K562 (cell line): ENCODE data around the gene SET. TPM values are rescaled to one million over a fixed set of nuclear protein-coding genes. Genes with fewer than 3 reads are reported as not detected.
A peak's percentile ranks its signal among the peaks of the same experiment; 100 is the strongest.

Experiments used
- MTA1 ChIP-seq: fragments of 450-650 bp; IDR thresholded peaks from 2 replicates; pipeline ENCODE4 v1.6.1; 2017; ENCODE audit warnings: borderline replicate concordance
- RFX5 ChIP-seq: IDR thresholded peaks from 2 replicates; pipeline ENCODE4 v1.6.1; 2011; ENCODE audit warnings: low read depth, mild to moderate bottlenecking, improper control_type of control experiment, low read length
- SIN3A ChIP-seq, 2 experiments: fragments of 150-350 bp in 1 of 2; IDR thresholded peaks; 2 replicates each; pipeline ENCODE4 v1.6.1; 2011 to 2016; ENCODE audit warnings: borderline replicate concordance in 2 of 2, low read depth in 2 of 2, low read length in 2 of 2, mild to moderate bottlenecking in 2 of 2, moderate library complexity in 2 of 2; ENCODE audit not compliant: control insufficient read depth in 1 of 2
- ZNF197 ChIP-seq: fragments of 200-800 bp; sonication (Bioruptor generic); IDR thresholded peaks from 2 replicates; pipeline ENCODE4 v1.6.1; 2016; ENCODE audit warnings: low read depth, missing genetic modification characterization, missing compliant biosample characterization
- polyA plus RNA-seq, 8 experiments: library from polyadenylated mRNA; depleted of rRNA in 4 of 8; stranded (reverse) in 5 of 8; unstranded in 3 of 8; fragments of >200 nt; fragmentation: Nextera tagmentation in 2 of 8; fragmentation: Illumina TruSeq in 1 of 8; extraction: Ambion mirVana in 2 of 8; extraction: Trizol in 1 of 8; gene quantifications; 2 replicates each; pipeline versions ENCODE4 v1.2.1 to v1.2.3, GENCODE V29; 2011 to 2014; ENCODE audit warnings: inconsistent platforms in 1 of 8, missing spikeins in 1 of 8
- total RNA-seq, 7 experiments: library from RNA; depleted of rRNA in 6 of 7; stranded (reverse); fragments of >200 nt in 6 of 7; fragmentation: Illumina TruSeq in 2 of 7; extraction: Trizol in 2 of 7; gene quantifications; 2 replicates each; pipeline versions ENCODE4 v1.2.1 to v1.2.3, GENCODE V29; 2011 to 2021; ENCODE audit warnings: low replicate concordance in 1 of 7
- TF ChIP-seq, protein P1 (sequence below), 2 experiments: fragments of 450-650 bp; IDR thresholded peaks; 2 replicates each; pipeline ENCODE4 v1.6.1; 2016; ENCODE audit warnings: mild to moderate bottlenecking in 2 of 2, borderline replicate concordance in 1 of 2, low read depth in 1 of 2, moderate library complexity in 1 of 2
- TF ChIP-seq, protein P2 (sequence below): fragments of 250-450 bp; sonication (Bioruptor Pico); IDR thresholded peaks from 2 replicates; pipeline ENCODE4 v1.5.0; 2021; ENCODE audit warnings: mild to moderate bottlenecking, moderate library complexity
- TF ChIP-seq, protein P3 (sequence below): fragments of 200-400 bp; formaldehyde crosslinking; IDR thresholded peaks from 2 replicates; pipeline ENCODE4 v1.6.1; 2017; ENCODE audit warnings: mild to moderate bottlenecking, low read depth, low read length, moderate library complexity
- TF ChIP-seq, protein P4 (sequence below): fragments of 250-450 bp; sonication (Bioruptor Pico); IDR thresholded peaks from 2 replicates; pipeline ENCODE4 v1.4.0; 2020; ENCODE audit warnings: mild to moderate bottlenecking, moderate library complexity, borderline replicate concordance

SET gene
- total and polyA plus RNA-seq, 9 of the 15 experiments (the other 6 are each of a cell fraction or from before 2014, with no cell fraction given): 404 to 1,447 (median 907) TPM

DNA sequence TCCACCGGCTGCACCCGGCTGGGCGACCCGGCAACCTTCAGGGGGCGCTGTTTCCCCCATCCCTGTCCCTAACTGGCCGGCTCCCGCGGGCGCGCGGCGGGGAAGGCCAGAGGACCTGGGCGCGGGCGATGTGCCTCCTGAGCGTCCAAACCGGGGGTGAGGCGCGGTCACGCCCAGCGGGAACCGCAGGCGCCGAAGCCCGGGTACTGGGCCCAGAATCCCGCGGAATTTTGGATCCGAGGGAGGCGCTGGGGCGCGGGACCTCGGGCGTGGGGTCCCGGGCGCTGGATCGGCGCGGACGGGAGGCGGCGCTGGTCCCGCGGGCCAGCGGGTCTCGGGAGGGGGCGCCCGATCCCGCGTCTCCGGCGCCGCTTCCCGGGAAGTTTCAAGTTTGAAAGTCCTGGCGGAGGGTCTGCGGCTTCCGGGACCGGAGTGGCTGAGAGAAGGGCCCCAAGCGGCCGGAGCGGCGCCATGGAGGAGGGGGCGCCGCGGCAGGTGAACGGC, 13.5 kb downstream of the SET start, which contains the start of gene PKN3 (continued):
- TF ChIP-seq, protein P1, sequence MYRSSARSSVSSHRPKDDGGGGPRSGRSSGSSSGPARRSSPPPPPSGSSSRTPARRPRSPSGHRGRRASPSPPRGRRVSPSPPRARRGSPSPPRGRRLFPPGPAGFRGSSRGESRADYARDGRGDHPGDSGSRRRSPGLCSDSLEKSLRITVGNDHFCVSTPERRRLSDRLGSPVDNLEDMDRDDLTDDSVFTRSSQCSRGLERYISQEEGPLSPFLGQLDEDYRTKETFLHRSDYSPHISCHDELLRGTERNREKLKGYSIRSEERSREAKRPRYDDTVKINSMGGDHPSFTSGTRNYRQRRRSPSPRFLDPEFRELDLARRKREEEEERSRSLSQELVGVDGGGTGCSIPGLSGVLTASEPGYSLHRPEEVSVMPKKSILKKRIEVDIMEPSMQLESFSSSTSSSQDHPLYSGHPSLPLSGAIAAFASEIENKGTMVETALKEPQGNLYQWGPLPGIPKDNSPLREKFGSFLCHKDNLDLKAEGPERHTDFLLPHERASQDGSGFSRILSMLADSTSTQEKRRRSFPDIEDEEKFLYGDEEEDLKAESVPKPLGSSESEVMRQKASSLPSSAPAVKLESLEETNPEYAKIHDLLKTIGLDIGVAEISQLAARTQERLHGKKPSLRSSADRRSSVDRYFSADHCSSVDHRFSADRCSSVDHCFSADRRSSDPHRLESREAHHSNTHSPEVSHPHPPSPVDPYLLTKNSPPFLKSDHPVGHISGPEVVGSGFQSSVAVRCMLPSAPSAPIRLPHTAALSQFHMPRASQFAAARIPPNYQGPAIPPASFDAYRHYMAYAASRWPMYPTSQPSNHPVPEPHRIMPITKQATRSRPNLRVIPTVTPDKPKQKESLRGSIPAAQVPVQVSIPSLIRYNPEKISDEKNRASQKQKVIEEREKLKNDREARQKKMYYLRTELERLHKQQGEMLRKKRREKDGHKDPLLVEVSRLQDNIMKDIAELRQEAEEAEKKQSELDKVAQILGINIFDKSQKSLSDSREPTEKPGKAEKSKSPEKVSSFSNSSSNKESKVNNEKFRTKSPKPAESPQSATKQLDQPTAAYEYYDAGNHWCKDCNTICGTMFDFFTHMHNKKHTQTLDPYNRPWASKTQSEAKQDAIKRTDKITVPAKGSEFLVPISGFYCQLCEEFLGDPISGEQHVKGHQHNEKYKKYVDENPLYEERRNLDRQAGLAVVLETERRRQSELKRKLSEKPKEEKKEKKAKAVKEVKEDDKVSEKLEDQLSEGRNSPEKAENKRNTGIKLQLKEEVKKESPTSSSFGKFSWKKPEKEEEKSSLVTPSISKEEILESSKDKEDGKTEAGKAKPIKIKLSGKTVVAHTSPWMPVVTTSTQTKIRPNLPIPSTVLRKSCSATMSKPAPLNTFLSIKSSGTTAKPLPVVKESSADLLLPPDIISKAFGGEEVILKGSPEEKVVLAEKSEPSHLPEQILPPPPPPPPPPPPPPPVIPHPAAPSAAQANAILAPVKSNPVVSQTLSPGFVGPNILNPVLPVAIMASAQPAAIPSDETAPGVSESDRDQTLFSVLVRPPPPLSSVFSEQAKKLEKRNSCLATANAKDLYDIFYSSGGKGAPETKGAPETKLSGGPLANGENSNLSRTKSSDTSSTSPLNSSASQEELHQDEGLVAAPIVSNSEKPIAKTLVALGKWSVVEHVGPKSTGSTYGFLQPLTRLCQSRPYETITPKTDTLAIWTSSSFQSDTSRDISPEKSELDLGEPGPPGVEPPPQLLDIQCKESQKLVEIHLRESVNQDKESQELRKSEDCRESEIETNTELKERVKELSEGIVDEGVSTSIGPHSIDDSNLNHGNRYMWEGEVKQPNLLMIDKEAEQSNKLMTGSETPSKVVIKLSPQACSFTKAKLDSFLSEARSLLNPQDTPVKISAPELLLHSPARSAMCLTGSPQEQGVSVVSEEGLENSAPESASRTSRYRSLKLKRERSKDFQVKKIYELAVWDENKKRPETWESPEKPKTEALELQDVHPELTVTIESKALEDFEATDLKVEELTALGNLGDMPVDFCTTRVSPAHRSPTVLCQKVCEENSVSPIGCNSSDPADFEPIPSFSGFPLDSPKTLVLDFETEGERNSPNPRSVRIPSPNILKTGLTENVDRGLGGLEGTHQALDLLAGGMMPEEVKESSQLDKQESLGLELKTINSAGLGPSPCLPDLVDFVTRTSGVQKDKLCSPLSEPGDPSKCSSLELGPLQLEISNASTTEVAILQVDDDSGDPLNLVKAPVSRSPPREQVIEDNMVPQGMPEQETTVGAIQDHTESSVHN (IDR thresholded peaks at IDR 0.05; ENCODE audit: borderline replicate concordance in 1 of 2, low read depth in 1 of 2): no peak
- TF ChIP-seq, protein P2, sequence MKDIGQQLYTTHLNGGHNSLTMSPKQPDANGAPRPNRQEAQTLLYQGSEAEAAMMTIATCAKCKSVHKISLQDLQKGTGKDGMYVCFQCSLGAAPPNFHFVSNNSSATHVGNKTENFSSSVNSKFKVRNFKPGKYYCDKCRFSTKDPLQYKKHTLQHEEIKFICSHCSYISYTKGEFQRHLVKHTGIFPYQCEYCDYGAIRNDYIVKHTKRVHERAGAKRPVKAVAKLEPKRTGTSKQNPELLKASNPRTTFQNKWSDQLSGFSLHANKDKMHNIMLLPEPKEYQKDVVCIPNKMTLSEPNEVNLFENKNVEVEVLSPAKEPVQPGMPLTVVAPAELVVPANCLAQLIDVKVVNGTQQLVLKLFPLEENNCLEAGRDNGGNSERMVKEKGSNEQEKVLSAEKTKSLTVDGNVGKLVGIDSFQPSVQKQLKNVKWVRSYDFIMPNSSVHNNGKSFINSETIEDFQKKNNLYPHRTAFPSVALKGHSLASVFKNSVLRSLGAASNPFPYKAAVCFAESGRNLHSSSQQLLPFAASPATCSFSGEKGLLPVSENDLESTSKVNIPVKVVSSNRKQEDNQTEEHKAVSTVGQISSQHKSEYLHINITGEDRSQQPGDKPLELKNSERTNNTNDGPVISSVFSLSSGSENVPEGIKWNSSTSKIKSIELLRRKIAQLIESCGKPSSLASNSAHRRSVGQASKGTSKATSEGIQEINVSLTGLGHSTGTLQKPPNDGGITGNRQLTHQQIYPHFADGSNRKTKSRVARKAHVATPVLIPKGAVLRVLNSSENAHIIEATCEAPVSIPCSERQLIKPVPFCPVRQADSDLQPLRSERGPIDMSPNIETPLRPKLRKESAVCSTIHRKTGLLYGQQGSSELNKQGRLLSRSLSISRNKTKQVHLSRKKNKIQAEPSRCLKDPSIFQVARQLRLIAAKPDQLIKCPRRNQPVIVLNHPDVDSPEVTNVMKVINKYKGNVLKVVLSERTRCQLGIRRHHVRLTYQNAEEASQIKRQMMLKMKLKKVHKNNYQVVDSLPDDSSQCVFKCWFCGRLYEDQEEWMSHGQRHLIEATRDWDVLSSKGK (CRISPR knock-in tag): no peak
- no peak for TF ChIP-seq ZNF197 (CRISPR knock-in tag)
- TF ChIP-seq, protein P3, sequence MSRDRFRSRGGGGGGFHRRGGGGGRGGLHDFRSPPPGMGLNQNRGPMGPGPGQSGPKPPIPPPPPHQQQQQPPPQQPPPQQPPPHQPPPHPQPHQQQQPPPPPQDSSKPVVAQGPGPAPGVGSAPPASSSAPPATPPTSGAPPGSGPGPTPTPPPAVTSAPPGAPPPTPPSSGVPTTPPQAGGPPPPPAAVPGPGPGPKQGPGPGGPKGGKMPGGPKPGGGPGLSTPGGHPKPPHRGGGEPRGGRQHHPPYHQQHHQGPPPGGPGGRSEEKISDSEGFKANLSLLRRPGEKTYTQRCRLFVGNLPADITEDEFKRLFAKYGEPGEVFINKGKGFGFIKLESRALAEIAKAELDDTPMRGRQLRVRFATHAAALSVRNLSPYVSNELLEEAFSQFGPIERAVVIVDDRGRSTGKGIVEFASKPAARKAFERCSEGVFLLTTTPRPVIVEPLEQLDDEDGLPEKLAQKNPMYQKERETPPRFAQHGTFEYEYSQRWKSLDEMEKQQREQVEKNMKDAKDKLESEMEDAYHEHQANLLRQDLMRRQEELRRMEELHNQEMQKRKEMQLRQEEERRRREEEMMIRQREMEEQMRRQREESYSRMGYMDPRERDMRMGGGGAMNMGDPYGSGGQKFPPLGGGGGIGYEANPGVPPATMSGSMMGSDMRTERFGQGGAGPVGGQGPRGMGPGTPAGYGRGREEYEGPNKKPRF: no peak
- peak in 1 of 2 experiments; percentile 47; a peak in 1 of 4 replicates for TF ChIP-seq SIN3A (IDR thresholded peaks at IDR 0.05; ENCODE audit: borderline replicate concordance in 2 of 2, control insufficient read depth in 1 of 2, low read depth in 2 of 2, low read length in 2 of 2)
- no peak for TF ChIP-seq MTA1
- TF ChIP-seq, protein P4, sequence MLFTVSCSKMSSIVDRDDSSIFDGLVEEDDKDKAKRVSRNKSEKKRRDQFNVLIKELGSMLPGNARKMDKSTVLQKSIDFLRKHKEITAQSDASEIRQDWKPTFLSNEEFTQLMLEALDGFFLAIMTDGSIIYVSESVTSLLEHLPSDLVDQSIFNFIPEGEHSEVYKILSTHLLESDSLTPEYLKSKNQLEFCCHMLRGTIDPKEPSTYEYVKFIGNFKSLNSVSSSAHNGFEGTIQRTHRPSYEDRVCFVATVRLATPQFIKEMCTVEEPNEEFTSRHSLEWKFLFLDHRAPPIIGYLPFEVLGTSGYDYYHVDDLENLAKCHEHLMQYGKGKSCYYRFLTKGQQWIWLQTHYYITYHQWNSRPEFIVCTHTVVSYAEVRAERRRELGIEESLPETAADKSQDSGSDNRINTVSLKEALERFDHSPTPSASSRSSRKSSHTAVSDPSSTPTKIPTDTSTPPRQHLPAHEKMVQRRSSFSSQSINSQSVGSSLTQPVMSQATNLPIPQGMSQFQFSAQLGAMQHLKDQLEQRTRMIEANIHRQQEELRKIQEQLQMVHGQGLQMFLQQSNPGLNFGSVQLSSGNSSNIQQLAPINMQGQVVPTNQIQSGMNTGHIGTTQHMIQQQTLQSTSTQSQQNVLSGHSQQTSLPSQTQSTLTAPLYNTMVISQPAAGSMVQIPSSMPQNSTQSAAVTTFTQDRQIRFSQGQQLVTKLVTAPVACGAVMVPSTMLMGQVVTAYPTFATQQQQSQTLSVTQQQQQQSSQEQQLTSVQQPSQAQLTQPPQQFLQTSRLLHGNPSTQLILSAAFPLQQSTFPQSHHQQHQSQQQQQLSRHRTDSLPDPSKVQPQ (CRISPR knock-in tag): no peak
- no peak for TF ChIP-seq RFX5
